M059J (cell line): ENCODE data around the gene TAF11L5. TPM values are rescaled to one million over a fixed set of nuclear protein-coding genes. Genes with fewer than 3 reads are reported as not detected.
"Not testable (repeated sequence)": the region's sequence is repeated elsewhere in the genome, so short reads cannot be mapped to it uniquely, and the experiment has no call there.

Source experiments
- DNase-seq: peaks from one replicate; pipeline ENCODE4 v3.0.0-alpha.2; 2012; ENCODE audit warnings: low read depth
- total RNA-seq: library from RNA; depleted of rRNA; stranded (reverse); fragments of >200 nt; shearing (Covaris generic); gene quantifications from 2 replicates; pipeline ENCODE4 v1.2.3, GENCODE V29; 2014; rRNA removed

The TAF11L5 gene
- total RNA-seq: not detected in 2 replicates

DNA sequence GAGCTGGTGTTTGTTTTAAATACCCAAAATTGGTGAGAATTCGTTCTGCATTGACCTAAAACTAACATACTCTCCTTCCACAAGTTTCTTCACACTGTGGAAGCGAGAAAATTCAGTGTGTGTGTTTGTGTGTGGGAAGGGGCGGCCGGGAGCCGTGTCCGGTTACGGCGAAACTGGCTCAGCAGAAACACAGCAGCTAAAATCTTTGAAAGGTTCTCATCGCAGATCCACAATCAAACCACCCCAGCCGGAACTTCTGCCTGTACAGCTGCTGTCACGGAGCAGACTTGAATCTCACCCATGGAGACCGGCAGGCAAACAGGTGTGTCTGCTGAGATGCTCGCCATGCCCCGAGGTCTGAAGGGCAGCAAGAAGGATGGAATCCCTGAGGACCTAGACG lies at the start of gene TAF11L5:
Gene TAF11L5 (plus strand): TSS at position 301 of the 400 bp plus-strand sequence.
- not testable (repeated sequence) for DNase-seq

DNA sequence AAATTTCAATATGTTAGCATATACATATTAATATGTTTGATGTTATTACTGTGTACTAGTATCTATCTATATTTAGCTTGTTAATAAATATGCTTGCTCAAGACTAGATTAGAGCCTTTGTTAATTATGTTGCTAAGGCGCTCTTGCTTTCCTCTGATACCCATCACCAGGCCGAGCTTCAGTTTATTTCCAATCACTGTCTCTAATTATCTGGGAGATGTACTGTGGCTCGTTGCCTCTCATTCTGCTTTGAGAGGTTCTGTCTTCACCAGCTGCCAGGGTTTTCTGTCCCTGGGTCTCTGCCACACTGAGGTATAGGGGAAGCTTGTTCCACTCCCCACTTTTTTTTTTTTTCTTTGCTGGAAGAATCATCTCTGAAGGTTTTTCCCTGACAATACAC lies 48.0 kb upstream of the TAF11L5 start:
- DNase-seq: no peak

DNA sequence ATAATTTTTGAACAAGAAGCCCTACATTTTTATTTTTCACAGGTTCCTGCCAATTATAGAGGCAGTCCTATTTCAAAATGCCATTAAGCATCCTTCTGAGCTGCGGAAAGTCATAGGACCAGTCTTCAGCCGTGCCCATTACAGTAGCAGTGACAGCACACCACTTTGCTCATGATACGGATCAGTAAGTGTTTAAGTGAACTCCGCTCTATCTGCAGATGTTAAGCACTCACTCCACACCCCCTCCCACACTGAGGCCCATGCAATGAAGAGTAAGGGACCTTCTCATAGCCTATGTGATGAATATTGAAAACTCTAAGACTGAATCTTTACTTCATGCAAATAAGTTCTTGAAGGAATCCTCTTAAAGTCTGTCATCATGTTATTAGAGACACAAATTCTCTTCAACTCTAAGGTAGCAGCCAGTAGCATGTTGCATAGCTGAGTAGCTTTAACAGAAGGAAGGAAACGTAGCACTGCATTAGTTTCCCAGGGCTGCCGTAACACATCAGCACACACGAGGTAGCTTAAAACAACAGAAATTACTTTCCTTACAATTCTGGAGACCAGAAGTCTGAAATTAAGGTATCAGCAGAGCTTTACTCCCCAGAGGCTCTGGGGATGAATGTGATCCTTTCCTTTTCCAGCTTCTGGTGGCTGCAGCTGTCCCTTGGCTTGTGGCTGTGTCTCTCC lies 47.3 kb upstream of the TAF11L5 start:
- no peak for DNase-seq

DNA sequence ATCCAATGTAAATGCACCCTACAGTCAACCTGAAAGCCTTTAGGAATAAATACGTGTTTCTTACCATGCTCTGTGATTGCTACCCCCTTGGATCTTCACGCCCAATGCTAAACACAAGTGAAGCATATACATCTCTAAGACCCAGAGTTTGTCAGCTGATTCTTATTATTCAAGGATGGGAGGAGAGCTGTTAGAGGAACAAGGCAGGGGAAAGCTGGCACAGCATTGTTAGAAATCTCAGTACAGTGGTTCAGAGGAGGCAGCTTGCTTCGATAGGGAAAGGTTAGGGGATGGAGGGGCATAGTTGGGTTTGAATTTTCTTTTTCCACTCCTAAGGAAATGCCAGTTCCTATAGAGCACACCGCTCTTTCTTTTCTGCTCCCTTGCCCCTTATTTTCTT lies 43.7 kb upstream of the TAF11L5 start:
- no peak for DNase-seq

DNA sequence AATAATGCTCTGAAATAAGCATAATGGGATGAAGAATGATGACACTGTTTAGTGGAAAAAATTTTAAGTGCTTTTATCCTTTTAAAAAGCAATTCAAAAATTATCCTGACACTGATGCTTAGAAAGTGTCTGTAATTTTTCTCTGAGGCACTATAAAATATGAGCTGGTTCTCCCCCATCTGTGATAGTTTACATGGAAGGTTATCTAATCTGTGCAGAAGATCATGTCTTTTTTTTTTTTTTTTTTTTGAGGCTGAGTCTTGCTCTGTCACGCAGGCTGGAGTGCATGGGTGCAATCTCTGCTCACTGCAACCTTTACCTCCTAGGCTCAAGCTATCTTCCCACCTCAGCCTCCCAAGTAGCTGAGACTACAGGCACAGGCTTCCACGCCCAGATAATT lies 42.2 kb upstream of the TAF11L5 start:
- DNase-seq: no peak

DNA sequence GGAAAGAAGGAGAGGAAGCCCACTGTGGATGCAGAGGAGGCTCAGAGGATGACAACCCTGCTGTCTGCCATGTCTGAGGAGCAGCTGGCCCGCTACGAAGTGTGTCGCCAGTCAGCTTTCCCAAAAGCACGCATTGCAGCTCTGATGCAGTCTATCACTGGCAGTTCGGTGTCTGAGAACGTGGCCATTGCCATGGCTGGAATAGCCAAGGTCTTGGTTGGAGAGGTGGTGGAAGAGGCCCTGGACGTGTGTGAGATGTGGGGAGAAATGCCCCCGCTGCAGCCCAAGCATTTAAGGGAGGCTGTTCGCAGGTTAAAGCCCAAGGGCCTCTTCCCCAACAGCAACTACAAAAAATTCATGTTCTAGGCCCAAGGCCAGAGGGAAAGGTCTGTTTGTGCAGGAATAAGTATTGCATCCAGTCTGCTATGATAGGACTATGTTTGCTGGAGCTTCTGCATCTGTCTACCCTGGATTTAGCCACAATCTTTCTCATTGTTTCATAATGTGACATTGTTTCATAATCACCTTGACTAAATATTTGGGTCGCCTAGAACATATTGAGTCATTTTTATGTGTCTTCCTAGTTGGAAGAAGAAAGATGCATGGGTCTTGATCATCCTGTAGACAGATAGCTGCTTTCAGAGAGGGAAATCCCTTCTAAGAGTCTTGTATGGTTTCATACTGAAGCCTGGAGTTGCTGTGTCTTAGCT lies 38.4 kb upstream of the TAF11L5 start:
- not testable (repeated sequence) for DNase-seq

DNA sequence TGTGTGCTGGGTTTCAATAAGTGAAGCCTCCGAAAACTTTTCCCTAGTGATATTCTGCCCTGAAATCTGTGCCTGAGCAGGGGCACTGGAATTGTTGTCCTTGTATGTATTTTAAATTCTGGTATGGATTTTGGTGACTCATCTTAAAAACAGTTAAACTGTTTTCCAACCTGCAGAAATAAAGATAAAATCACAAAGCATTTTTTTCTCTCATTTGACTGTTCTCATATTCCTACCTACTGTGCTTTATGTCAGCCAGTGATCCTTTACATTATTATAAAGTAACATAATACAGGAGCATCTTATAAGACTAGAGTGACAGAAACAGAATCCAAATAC lies 37.9 kb upstream of the TAF11L5 start:
- DNase-seq: no peak

DNA sequence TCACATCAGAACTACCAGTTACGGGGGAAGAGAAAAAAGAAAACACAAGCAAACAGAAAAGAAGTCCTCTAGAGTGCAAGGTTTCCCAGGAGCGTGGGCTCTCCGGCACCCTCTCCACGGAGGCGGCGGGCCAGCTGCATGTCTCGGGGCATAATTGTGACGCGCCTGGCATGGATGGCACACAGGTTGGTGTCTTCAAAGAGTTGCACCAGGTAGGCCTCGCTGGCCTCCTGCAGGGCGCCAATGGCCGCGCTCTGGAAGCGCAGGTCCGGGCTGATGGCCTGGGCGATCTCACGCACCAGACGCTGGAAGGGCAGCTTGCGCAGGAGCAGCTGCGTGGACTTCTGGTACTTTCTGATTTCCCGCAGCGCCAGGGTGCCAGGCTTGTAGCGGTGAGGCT lies 33.8 kb upstream of the TAF11L5 start:
- DNase-seq: not testable (repeated sequence)

DNA sequence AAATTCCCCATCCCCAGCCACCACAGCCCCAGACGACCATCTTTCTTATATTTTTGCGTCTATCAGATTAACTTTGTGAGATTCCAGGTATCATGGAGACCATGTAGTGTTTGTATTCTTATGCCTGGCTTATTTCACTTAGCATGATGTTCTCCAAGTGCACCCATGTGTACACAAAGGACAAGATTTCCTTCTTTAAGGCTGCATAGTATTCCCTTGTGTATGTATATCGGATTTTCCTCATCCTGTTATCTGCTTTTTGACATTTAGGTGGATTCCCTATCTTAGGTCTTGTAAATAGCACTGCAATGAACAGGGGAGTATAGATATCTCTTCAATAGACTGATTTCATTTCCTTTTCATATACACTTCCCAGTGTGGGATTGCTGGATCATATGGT lies 32.3 kb upstream of the TAF11L5 start:
- DNase-seq: no peak

DNA sequence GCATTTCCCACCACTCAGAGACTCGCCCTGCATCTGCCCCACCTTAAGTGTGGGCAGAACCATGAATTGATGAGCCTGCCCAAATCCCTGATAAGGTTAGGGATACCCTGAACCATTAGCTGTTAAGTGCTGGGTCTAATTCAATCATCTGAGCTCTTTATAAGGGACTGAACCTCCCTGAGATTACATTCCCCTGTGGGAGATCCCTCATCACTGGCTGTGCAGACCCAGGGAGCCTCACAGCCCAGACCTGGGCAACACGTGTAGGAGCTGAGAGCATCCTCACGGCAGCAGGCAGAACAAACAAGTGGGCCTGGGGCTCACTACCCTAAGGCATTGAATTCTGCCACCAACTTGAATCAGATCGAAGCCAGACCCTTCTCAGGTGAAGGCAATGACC lies 27.6 kb upstream of the TAF11L5 start:
- no peak for DNase-seq

DNA sequence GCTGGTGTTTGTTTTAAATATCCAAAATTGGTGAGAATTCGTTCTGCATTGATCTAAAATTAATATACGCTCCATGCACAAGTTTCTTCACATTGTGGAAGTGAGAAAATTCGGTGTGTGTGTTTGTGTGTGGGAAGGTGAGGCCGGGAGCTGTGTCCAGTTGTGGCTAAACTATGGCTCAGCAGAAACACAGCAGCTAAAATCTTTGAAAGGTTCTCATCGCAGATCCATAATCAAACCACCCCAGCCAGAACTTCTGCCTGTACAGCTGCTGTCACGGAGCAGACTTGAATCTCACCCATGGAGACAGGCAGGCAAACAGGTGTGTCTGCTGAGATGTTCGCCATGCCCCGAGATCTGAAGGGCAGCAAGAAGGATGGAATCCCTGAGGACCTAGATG lies 27.1 kb upstream of the TAF11L5 start, which contains the start of gene TAF11L2:
Gene TAF11L2 (plus strand): TSS at position 301 of the 400 bp plus-strand sequence.
- not testable (repeated sequence) for DNase-seq

DNA sequence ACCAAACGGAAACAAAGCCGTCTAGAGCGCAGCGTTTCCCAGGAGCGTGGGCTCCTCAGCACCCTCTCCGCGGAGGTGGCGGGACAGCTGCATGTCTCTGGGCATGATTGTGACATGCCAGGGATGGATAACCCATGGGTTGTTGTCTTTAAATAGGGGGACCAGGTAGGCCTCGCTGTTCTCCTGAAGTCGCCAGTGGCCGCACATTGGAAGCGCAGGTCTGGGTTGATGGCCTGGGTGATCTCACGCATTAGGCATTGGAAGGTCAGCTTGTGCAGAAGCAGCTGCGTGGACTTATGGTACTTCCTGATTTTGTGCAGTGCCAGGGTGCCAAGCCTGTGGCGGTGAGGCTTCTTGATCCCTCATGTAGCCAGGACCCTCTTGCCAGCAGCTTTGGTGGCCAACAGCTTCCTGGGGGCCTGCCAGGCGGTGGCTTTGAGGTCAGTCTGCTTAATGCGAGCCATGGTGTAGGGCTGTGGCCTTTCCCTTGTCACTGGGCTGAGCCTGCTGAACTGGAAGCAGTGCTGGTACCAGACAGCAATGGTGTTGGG lies 13.2 kb upstream of the TAF11L5 start:
- DNase-seq: no peak

DNA sequence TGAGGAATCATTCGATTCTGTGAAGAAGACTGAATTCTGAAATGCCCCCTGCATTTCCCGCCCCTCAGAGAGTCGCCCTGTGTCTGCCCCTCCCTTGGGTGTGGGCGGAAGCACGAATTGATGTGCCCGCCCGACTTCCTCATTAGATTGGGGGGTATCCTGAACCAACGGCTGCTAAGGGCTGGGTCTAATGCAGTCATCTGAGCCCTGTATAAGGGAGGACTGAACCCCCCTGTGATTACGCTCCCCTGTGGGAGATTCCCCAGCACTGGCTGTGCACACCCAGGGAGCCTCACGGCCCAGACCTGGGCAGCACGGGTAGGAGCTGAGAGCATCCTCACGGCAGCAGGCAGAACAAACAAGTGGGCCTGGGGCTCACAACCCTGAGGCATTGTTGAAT lies 7.5 kb upstream of the TAF11L5 start:
- not testable (repeated sequence) for DNase-seq

DNA sequence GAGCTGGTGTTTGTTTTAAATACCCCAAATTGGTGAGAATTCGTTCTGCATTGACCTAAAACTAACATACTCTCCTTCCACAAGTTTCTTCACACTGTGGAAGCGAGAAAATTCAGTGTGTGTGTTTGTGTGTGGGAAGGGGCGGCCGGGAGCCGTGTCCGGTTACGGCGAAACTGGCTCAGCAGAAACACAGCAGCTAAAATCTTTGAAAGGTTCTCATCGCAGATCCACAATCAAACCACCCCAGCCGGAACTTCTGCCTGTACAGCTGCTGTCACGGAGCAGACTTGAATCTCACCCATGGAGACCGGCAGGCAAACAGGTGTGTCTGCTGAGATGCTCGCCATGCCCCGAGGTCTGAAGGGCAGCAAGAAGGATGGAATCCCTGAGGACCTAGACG lies 7.0 kb upstream of the TAF11L5 start, which contains the start of gene TAF11L3:
Gene TAF11L3 (plus strand): TSS at position 301 of the 400 bp plus-strand sequence.
- not testable (repeated sequence) for DNase-seq

DNA sequence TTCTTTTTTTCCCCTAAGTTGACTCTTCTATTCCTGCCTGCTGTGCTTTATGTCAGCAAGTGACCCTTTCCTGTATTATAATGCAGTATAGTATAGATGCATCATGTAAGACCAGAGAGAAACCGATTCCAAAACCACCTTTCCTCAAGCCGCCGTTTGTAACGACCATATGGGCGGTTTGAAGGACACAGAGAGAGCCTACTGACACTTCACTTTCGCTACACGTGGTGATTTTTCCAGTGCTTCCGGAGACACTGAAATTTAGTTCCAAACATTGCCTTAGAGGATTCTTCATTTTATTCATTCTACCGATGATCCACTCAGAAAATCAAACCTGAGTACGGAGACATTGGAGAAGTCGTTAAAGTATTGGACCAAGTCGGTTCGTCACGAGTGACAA lies 5.5 kb upstream of the TAF11L5 start:
- not testable (repeated sequence) for DNase-seq

DNA sequence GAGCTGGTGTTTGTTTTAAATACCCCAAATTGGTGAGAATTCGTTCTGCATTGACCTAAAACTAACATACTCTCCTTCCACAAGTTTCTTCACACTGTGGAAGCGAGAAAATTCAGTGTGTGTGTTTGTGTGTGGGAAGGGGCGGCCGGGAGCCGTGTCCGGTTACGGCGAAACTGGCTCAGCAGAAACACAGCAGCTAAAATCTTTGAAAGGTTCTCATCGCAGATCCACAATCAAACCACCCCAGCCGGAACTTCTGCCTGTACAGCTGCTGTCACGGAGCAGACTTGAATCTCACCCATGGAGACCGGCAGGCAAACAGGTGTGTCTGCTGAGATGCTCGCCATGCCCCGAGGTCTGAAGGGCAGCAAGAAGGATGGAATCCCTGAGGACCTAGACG lies 3.5 kb upstream of the TAF11L5 start, which contains the start of gene TAF11L4:
Gene TAF11L4 (plus strand): TSS at position 301 of the 400 bp plus-strand sequence.
- DNase-seq: not testable (repeated sequence)

DNA sequence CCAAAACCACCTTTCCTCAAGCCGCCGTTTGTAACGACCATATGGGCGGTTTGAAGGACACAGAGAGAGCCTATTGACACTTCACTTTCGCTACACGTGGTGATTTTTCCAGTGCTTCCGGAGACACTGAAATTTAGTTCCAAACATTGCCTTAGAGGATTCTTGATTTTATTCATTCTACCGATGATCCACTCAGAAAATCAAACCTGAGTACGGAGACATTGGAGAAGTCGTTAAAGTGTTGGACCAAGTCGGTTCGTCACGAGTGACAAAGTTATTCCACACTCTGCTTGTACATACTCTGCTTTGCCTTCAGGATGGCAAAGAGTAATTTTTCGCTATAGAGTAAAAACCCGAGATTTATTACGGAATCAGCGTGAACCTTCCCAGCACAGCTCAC lies 1.5 kb downstream of the TAF11L5 start:
- DNase-seq: not testable (repeated sequence)

DNA sequence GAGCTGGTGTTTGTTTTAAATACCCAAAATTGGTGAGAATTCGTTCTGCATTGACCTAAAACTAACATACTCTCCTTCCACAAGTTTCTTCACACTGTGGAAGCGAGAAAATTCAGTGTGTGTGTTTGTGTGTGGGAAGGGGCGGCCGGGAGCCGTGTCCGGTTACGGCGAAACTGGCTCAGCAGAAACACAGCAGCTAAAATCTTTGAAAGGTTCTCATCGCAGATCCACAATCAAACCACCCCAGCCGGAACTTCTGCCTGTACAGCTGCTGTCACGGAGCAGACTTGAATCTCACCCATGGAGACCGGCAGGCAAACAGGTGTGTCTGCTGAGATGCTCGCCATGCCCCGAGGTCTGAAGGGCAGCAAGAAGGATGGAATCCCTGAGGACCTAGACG lies 3.3 kb downstream of the TAF11L5 start, which contains the start of gene TAF11L6:
Gene TAF11L6 (plus strand): TSS at position 301 of the 400 bp plus-strand sequence.
- DNase-seq: not testable (repeated sequence)
